HG03159 (cell line): ENCODE data around the gene FAM83D.
A peak's percentile ranks its signal among the peaks of the same experiment; 100 is the strongest.

Experiments
- ATAC-seq: cut with Tn5 transposase; IDR thresholded peaks from one replicate; pipeline ENCODE4 v1.9.1; 2021; ENCODE audit warnings: mild to moderate bottlenecking, moderate library complexity; ENCODE audit not compliant: unreplicated experiment

Gene FAM83D

GRCh38 chr20:38926142-38926933, at the start of gene FAM83D:
Gene FAM83D (plus strand): TSS chr20:38926417. CDS start chr20:38926443, 26 bp downstream.
- ATAC-seq = peak; percentile 90

DNA sequence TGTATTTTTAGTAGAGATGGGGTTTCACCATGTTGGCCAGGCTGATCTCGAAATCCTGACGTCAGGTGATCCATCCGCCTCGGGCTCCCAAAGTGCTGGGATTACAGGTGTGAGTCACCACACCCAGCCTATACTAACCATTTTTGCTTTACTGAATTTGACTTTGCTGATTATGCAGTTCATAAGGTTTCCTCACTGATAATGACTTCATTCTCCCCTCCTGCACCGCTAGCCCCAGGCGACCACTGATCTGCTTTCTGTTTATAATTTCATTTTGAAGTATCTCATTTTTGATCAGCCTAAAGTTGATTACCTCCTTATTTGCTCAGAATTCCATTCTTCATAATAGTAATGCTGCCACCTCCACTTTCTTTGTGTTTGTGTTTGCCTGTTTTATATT, 48.7 kb upstream of the FAM83D start:
- no peak for ATAC-seq

GRCh38 chr20:38878866-38879265, 47.4 kb upstream of the FAM83D start:
- ATAC-seq = no peak

DNA sequence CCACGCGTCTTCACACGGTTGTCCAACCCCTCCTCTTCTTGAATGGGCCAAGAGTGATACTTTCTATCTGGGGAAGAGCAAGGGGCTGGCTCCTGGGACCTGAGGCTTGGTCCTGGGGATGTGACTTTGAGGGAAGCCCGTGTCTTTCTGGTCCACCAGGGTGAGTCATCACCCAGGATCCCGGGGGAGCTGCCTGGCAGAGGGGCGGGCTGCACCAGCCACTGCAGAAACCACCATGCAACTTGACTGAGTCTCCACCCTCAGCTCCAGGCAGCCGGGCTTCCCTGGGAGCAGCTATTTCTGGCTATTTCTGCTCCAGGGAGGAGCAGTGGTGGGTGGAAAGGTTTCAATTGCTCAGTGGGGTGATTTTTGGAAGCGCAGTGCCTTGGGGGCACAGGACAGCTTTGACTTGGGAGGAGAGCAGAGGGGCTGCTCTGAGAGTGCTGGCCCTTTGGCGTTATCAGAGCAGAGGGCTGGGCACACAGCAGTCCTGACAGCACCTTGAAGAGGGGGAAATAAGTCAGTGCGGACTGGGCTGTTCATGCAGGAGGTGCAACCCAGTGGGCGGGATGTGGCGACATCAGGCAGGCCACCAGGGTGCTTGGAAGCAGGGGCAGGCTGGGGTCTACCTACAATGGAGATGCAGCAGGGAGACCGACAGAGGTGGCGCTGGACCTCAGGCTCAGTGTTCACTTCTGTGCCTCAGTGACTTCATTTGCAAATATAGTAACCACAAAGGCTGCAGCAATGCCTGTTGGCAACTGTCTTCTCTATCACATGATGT, 45.1 kb upstream of the FAM83D start:
- ATAC-seq = no peak

- ATAC-seq = no peak
Measured at GRCh38 chr20:38881806-38882440, 44.3 kb upstream of the FAM83D start.

DNA sequence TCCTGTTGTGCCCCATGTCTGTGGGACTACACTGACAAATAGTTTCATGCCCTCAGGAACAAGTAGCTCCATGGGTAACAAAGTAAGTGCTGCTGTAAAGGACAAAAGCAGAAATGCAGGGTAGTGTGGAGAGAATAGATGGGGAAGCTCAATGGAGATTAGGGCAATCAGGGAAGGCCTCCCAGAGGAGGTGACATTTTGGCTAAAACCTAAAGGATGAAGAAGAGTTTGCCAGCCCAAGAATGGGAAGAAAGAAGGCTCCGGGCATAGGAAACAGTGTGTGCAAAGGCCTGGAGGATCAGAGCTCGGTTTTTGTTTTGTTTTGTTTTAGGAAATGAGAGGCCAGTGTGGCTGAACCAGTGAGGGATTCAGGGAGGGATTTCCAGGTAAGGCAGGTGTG, 43.6 kb upstream of the FAM83D start:
- ATAC-seq = no peak

DNA sequence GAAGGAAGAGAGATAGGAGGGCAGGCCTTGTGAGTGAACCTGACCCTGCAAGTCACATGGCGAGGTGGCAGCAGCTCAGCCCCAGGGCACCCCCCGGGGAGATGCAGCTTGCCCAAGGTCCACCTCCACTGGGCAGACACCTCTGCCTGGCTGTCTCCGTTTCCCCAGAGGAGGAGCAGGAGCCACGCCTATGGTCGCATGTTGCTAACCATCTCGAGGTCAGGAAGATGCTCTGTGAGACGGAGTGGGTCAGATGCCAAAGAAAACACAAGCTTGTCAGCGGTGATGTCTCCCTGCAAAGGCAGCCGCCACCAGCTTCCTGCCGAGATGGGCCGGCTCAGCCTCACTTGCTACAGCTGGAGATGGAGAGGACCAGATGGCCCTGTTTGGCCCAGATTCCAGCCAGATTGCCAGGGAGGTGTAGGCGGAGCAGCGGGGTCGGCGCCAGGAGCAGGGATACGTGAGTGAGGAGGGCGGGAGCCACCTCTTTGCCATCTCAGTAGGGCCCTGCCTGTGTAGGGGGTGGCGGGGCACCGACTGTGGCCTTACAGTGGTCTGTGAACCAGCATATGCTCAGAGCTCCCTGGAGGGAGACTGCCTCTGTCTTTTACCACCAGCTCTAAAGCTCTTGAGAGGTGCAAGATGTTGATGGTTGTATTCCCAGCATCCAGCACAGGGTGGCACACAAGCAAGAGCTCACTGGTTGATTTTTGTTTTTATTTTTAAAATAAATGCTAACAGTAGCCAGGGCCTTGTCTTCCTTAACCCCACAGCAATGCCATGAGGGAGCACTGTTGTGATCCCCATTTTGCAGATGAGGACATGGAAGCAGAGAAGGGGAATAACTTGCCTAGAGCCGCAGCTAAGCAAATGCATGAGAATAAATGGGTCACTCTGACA, 42.9 kb upstream of the FAM83D start:
- ATAC-seq = no peak

DNA sequence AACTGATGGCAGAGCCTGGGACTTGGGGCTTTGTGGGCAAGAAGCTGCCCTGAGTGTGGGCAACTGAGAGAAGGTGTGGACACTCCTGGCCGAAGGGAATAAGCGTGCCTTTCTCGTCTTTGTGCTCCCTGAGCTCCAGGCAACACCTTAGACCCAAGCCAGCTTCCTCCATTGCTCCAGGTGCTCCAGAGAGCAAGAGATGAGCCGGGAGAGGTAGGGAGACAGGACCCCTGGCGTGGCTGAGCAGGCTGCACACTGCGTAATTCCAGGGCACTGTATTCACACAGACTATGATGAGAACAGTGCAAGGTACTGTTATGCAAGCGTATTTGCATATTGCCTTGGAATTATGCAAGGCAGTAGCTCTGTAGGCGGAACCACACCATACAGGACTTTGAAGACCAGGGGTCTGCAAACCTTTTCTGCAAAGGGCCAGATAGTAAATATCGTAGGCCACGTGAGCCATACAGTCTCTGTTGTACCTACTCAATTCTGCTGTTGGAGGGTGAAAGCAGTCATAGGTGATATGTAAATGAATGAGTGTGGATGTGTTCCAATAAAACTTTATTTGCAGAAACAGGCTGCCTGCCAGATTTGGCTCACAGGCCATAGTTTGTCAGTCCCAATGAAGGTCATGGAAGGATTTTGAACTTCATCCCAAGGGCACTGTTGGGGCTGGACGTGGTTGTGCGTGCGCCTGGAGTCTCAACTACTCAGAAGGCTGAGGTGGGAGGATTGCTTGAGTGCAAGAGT, 42.1 kb upstream of the FAM83D start:
- no peak for ATAC-seq

DNA sequence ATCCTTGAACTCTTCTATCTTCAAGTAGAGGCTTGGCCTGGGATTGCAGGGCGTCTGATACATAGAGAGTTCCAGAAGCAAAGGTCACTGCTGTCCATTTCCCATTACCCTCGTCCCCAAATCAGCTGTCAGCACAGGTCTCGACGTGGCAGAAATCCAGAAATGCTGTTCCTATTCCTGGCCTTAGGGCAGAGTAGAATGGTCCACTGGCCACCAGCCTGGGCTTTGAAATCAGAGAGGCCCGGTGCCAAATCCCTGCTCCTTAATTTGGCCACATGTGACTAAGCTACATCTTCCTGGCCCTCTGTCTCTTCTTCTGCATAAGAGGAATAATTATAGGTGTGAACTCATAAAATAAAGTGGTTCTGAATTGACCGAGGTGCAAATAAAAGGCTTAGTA, 40.9 kb upstream of the FAM83D start:
- no peak for ATAC-seq

GRCh38 chr20:38888059-38888831, 38.0 kb upstream of the FAM83D start:
- ATAC-seq = no peak

DNA sequence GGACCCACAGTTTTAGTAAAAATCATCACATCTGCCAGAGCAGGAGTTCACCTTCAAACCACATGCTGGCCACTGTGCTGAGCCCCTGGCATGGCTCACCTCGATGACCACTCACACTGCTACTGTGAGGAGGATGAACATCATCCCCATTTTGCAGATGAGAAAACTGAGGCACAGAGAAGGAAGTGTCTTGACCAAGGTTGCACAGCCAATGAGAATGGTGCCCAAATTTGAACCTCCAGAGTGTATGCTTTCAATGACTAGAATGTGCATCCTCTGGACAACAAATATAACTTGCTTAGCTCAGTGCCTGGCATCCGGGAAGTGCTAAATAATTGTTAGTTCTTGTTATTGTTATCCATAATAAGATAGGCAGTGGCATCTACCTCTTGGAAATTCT, 37.2 kb upstream of the FAM83D start:
- ATAC-seq = no peak

DNA sequence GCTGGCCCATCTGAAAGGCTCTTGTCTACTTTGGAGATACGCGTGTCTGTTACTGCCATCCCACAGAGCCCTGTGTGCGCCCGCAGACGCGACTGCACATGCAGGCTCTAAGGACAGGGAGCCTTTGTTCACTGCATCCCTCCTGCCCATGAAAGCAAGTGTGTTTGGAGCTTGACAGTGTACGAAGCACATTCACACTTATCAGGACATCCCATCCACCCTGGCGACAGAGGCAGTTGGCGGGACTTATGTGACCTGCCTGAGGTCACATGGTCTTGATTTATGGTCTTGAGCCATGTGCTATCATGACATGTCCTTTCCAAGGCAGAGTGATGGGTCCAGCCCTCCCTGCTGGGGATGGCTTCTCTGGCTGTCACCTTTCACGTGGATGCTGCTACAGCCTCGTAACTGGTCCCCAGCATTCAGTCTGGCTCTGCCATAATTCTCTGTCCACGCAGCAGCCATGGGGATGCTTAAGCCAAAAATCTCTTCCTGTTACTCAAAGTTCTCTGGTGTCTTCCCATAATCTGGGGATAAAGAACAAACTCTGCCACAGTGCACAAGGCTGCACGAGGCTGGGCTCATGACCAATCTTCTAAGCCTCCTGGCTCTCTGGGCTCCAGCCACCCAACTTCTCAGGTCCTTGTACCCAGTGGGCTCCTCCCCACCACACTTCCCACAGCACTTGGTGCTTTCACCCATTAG, 36.3 kb upstream of the FAM83D start:
- ATAC-seq = no peak

DNA sequence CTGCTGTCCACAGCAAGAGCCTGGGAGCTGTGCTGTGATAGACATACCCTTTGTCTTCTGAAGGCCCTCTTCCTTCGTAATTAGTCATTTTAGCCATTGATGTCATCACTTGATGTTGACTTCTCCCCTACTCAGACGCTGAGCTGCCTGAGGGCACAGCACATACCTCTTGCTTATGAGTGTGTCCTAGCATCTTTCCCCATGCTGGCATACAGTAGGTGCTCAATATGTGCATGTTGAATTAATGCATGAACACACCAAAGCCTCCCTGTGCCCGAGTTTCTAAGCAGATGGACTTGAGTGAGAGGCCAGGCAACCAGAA, 35.8 kb upstream of the FAM83D start:
- no peak for ATAC-seq

- peak; percentile 60 for ATAC-seq
Measured at GRCh38 chr20:38892091-38892981, 33.9 kb upstream of the FAM83D start.

DNA sequence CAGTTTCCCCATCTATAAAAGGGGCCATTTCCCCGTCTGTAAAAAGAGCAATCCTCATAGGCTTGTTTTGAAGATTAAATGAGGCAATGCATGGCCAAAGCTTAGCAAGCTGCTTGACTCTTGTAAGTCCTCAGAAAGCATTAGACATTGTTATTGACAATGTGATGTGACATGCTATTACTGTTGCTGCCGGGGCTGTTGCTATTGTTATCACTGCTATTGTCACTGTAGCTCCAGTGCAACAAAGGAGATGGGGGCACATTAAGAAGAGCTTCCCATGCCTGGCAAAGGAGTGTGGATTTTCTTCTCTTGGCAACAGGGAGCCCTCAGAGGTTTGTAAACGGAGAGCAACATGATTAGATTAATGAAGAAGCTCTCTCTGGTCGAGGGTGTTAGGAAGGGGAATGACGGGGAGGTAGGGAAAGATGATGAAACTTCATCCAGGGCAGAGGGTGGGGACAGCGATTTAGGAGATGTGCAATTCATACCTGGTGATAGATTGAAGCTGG, 33.1 kb upstream of the FAM83D start:
- no peak for ATAC-seq

DNA sequence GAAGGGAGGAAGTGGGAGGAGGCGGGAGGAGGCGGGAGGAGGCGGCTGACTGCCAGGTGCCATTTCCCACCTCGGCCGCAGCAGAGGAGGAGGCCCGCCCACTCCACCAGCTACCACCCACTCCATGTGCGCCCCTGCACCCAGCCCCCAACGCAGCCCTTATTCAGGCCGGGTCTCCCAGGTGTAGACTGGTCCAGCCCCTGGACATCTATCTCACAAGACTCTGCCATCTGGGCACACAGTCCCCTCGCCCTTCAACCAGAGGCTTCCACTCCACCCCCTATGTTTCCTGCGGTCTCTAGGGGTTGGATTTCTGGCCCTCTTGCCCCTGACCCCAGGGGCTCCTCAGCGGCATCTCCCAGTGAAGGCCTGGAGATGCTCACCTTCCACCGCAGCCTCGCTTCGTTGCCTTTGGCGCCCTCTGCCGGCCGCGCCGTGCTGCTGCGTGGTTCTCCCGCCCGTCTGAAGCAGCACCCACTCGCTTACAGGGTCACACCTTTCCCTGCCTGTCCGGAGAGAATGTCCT, 32.6 kb upstream of the FAM83D start:
- ATAC-seq = no peak

- no peak for ATAC-seq
Measured at GRCh38 chr20:38894091-38894847, 31.9 kb upstream of the FAM83D start.
